ENCODE data around the gene FAM114A1.
A peak's percentile ranks its signal among the peaks of the same experiment; 100 is the strongest.

FAM114A1 gene

GRCh38 chr4:38846015-38846414 is 21.6 kb upstream of the FAM114A1 start:
- Mint-ChIP-seq H3K36me3 (peaks cover 9% of the 10 kb centered on the region), H3K4me3 (no peak overlapping the region), H3K27ac (no peak overlapping the region), H3K4me1 (no peaks in the 10 kb centered on the region), H3K27me3 (no peaks in the 10 kb centered on the region), H3K9me3 (peaks cover 5% of the 10 kb centered on the region)

DNA sequence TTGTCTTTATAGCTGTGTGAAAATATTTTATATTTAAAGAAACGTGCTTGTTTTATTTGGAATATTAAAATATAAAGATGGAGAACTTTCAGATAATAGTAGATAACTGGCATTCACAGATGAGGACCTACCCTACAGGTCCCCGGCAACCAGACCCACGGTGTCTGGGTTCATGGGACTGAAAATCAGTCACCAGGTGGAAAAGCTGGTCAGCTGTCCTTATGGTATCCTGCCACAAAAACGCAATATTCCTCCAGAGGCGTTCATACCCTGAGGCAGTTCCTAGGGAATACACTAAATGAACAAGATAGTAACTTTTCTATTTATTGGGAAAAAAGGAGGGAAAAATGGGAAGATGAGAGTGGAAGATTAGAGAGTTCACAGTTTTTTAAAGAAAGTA is 12.1 kb upstream of the FAM114A1 start:
- peaks cover 37% of the 10 kb centered on the region for H3K4me1 Mint-ChIP-seq
- no peaks in the 10 kb centered on the region for H3K27me3 Mint-ChIP-seq
- H3K9me3 Mint-ChIP-seq: no peaks in the 10 kb centered on the region
- peaks cover under 1% of the 10 kb centered on the region for H3K36me3 Mint-ChIP-seq
- no peak overlapping the region for H3K27ac Mint-ChIP-seq
- H3K4me3 Mint-ChIP-seq: peak overlapping the region; percentile 84

DNA sequence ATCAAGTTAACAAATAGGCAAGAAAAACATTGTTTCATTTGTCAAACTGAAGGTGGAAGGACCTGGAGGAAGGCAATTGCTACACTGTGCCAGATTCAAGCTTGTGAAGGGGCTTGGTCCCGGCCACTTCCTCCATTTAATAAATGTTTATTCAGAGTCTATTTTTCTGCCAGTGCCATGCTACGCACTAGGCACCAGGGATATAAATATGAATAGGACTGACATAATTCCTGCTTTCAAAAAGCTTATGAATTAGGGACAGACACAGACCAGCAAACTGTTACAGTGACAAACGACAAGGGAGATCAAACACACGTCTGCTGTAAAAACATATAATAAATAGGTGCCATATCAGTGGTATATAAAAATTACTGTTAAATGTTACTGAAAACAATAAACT is 11.6 kb upstream of the FAM114A1 start:
- H3K4me3 Mint-ChIP-seq: peak overlapping the region; percentile 84
- H3K36me3 Mint-ChIP-seq: no peaks in the 10 kb centered on the region
- no peaks in the 10 kb centered on the region for H3K9me3 Mint-ChIP-seq
- no peaks in the 10 kb centered on the region for H3K27me3 Mint-ChIP-seq
- peaks cover 42% of the 10 kb centered on the region for H3K4me1 Mint-ChIP-seq
- peak overlapping the region; percentile 94 for H3K27ac Mint-ChIP-seq

- H3K27me3 Mint-ChIP-seq: no peaks in the 10 kb centered on the region
- peaks cover 48% of the 10 kb centered on the region for H3K4me1 Mint-ChIP-seq
- H3K9me3 Mint-ChIP-seq: no peaks in the 10 kb centered on the region
- no peaks in the 10 kb centered on the region for H3K36me3 Mint-ChIP-seq
- peak within 1 kb of the TSS; percentile 84 for H3K4me3 Mint-ChIP-seq
- peak within 1 kb of the TSS; percentile 94 for H3K27ac Mint-ChIP-seq
Measured at GRCh38 chr4:38856524-38857337, 10.9 kb upstream of the FAM114A1 start, which contains the start of gene TLR6. TLR6 (minus strand) TSS chr4:38856817; CDS start chr4:38829473, 27,344 bp downstream.

DNA sequence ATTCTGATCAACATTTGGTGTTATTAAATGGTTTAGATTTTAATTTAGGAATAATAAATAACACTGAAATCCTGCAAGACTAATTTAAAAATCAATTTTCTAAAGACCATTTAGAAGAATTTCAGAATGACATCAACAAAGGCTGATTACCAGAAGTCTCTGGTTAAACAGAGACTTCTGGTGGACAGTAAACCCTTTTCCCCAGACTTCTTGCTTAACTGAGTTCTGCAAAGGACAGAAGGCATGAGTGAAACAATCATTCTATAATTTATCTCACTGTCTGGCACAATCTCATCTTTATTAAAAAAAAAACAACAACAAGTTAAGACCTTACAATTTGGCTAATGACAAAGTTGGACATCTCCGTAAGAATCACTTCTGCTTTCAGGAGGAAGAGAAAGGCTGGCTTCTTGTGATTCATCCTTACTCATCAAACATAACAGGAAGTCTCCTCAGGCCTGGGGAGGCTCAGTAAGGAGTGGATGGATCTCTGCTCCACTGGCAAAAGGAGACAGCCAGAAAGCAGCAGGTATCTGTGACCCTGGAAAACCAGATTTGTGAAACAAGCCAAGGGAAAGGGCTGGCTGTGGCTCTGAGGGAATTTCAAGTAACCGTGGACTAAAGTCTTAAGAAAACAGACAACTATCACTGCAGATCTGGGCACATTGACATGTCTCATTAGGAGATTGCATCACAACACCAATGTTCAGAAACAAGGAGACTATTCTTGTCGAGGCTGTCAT is 10.1 kb upstream of the FAM114A1 start:
- Mint-ChIP-seq H3K4me3 (peak overlapping the region; percentile 70), H3K27me3 (no peaks in the 10 kb centered on the region), H3K9me3 (no peaks in the 10 kb centered on the region), H3K36me3 (no peaks in the 10 kb centered on the region), H3K4me1 (peaks cover 49% of the 10 kb centered on the region), H3K27ac (peak overlapping the region; percentile 94)

DNA sequence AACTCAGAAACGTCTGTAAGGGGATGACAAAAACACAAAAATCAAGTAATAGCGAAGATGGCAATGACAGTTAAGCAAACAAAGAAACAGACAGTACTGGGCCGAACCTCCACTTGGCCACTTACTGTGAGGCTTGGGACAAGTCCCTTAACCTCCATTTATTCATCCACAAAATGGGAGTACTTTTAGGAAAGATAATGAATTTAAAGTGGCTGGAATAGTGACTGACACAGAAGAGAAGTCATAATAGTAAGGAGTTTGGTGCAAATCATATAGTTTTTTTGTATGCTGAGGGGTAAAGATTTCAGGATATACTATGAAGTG is 9.5 kb upstream of the FAM114A1 start:
- H3K4me1 Mint-ChIP-seq: peaks cover 49% of the 10 kb centered on the region

GRCh38 chr4:38859501-38859900 is 8.1 kb upstream of the FAM114A1 start:
- Mint-ChIP-seq H3K27ac (no peak overlapping the region), H3K36me3 (no peaks in the 10 kb centered on the region), H3K27me3 (no peaks in the 10 kb centered on the region)

More for the DNA sequence above, 9.5 kb upstream of the FAM114A1 start:
- Mint-ChIP-seq H3K4me3 (peak overlapping the region; percentile 70), H3K36me3 (no peaks in the 10 kb centered on the region), H3K9me3 (no peaks in the 10 kb centered on the region), H3K27me3 (no peaks in the 10 kb centered on the region), H3K27ac (peak overlapping the region; percentile 94)

GRCh38 chr4:38860788-38861424 is 6.7 kb upstream of the FAM114A1 start:
- no peaks in the 10 kb centered on the region for H3K9me3 Mint-ChIP-seq
- peak overlapping the region; percentile 25 for H3K27ac Mint-ChIP-seq
- H3K4me3 Mint-ChIP-seq: no peak overlapping the region
- no peaks in the 10 kb centered on the region for H3K27me3 Mint-ChIP-seq
- no peaks in the 10 kb centered on the region for H3K36me3 Mint-ChIP-seq
- peaks cover 52% of the 10 kb centered on the region for H3K4me1 Mint-ChIP-seq

More at GRCh38 chr4:38859501-38859900, 8.1 kb upstream of the FAM114A1 start:
- H3K4me3 Mint-ChIP-seq: no peak overlapping the region
- peaks cover 49% of the 10 kb centered on the region for H3K4me1 Mint-ChIP-seq
- H3K9me3 Mint-ChIP-seq: no peaks in the 10 kb centered on the region

GRCh38 chr4:38861791-38862190 is 5.8 kb upstream of the FAM114A1 start:
- Mint-ChIP-seq H3K4me1 (peaks cover 46% of the 10 kb centered on the region), H3K9me3 (no peaks in the 10 kb centered on the region), H3K4me3 (no peak overlapping the region)

GRCh38 chr4:38865445-38865844 is 2.2 kb upstream of the FAM114A1 start:
- H3K27ac Mint-ChIP-seq: peak overlapping the region; percentile 66
- H3K9me3 Mint-ChIP-seq: no peaks in the 10 kb centered on the region
- H3K4me1 Mint-ChIP-seq: peaks cover 38% of the 10 kb centered on the region
- H3K4me3 Mint-ChIP-seq: peak overlapping the region; percentile 58
- peaks cover 14% of the 10 kb centered on the region for H3K27me3 Mint-ChIP-seq
- H3K36me3 Mint-ChIP-seq: no peaks in the 10 kb centered on the region

More at GRCh38 chr4:38861791-38862190, 5.8 kb upstream of the FAM114A1 start:
- Mint-ChIP-seq H3K36me3 (no peaks in the 10 kb centered on the region), H3K27me3 (peaks cover 1% of the 10 kb centered on the region), H3K27ac (peak overlapping the region; percentile 3)

DNA sequence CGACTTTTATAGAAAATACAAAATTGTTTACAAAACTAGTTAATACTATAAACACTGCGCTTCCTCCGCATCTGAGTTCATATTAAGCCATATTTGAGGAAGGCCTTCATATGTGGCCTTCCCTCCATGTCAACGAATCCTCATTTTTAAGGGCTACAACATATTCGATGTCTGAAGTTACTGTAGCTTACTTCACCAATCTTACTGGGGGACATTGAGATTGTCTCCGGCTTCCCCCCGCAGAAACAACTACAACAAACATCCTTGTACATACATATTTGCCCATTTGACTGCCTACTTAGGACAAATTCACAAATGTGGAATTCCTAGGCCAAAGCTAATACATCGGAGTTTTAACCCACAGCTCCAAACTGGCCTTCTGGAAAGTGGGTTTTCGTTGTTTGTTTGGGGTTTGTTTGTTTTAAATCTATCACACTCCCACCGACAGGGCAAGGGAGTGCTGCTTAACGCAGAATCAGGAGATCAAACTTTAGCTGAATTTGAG is 581 bp upstream of the FAM114A1 start:
- Mint-ChIP-seq H3K27me3 (peaks cover 14% of the 10 kb centered on the region), H3K36me3 (no peaks in the 10 kb centered on the region), H3K27ac (peak overlapping the region; percentile 68)

DNA sequence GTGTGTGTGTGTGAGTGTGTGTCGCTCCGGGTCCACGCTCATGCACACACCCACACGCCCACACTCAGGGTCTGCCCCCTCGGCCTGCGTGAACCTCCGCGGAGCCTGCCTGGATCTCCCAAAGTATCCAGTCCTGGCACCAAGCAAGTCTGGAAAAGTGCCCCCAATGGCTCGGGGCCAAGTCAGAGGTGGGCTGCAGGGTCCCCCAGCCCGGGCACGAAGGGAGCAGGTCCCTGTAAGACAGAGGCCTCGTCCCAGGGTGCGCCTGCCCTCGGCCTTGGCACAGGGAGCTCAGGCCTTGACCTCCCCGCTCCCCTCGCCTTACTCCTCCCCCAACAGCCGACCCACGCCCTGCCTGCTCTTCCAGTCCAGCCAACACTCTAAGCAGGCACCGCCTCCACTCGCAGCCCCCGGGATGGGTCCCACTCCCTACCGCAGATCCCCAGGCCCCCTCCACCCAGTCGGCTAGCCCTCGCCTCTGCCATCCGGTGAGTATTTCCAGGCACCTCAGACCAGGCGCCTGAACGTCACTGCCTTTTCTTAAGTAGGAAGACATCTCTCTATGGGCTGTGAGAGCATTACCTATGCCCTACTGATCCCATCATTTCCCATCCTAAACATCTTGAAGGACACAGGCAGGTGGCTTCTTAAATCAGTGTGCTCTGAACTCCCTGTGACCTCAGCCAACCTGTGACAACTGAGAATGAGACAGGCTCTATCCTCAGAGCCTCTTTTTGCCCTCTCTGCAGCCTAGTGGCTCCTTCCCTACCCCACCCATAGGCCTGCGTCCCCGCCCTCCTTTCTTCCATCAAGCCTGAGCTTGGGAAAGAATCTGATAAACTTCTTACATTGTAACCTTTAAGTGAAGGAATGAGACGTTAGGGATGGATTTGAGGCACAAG is 704 bp downstream of the FAM114A1 start:
- H3K27me3 Mint-ChIP-seq: peaks cover 14% of the 10 kb centered on the region
- no peaks in the 10 kb centered on the region for H3K36me3 Mint-ChIP-seq
- H3K4me1 Mint-ChIP-seq: peaks cover 26% of the 10 kb centered on the region
- no peaks in the 10 kb centered on the region for H3K9me3 Mint-ChIP-seq
- no peak overlapping the region for H3K27ac Mint-ChIP-seq
- H3K4me3 Mint-ChIP-seq: peak overlapping the region; percentile 73

More for the DNA sequence above, 581 bp upstream of the FAM114A1 start:
- Mint-ChIP-seq H3K4me1 (peaks cover 26% of the 10 kb centered on the region), H3K9me3 (no peaks in the 10 kb centered on the region), H3K4me3 (peak overlapping the region; percentile 82)

GRCh38 chr4:38869511-38869910 is 1.9 kb downstream of the FAM114A1 start:
- Mint-ChIP-seq H3K4me3 (no peak overlapping the region), H3K27ac (peak overlapping the region; percentile 38), H3K4me1 (peaks cover 26% of the 10 kb centered on the region), H3K36me3 (no peaks in the 10 kb centered on the region), H3K27me3 (peaks cover 14% of the 10 kb centered on the region), H3K9me3 (no peaks in the 10 kb centered on the region)

- peaks cover 24% of the 10 kb centered on the region for H3K4me1 Mint-ChIP-seq
- no peak overlapping the region for H3K4me3 Mint-ChIP-seq
- H3K27ac Mint-ChIP-seq: no peak overlapping the region
- no peaks in the 10 kb centered on the region for H3K36me3 Mint-ChIP-seq
- no peaks in the 10 kb centered on the region for H3K9me3 Mint-ChIP-seq
- H3K27me3 Mint-ChIP-seq: peaks cover 14% of the 10 kb centered on the region
Measured at GRCh38 chr4:38870098-38870808, 2.6 kb downstream of the FAM114A1 start.
